HepG2 (cell line): ENCODE results near the gene CMIP. TPM values are rescaled to one million over a fixed set of nuclear protein-coding genes. Genes with fewer than 3 reads are reported as not detected.

Source experiments
- ATAC-seq: fragments of 200-7000 bp; cut with Tn5 transposase; 3 replicates; pipeline ENCODE4 v1.9.1; 2020; ENCODE audit warnings: mild to moderate bottlenecking, moderate library complexity
- BruUV-seq: library from RNA; stranded (reverse); fragments of 400-500 nt; replicated peaks from 2 replicates; lab custom pipeline; 2021; lab: Mats Ljungman, UMichigan
- CTCF ChIA-PET: fragments of 300-600 bp; formaldehyde crosslinking; extraction: SDS; loops from one replicate; lab custom pipeline; 2021; ENCODE audit warnings: low total read pairs, inconsistent platforms, low intra/inter-chr PET ratio; lab: Yijun Ruan, JAX
- POLR2A ChIA-PET: fragments of 350-600 bp; sonication (Branson Sonifier 250); formaldehyde crosslinking; loops from one replicate; lab custom pipeline; 2020; ENCODE audit warnings: antibody characterized with exemption, inconsistent platforms; lab: Yijun Ruan, JAX
- DNase-seq: peaks from one replicate; pipeline ENCODE4 v3.0.0-alpha.2; 2015; ENCODE audit warnings: low spot score
- FAIRE-seq: peaks from 3 replicates; lab custom pipeline; 2011; peaks lifted over from hg19 to GRCh38; lab: Jason Lieb, UNC
- H2AFZ ChIP-seq: one replicate; pipeline ENCODE4 v1.6.1; 2011; ENCODE audit warnings: low read length, inconsistent platforms
- H3K27ac ChIP-seq: fragments of 300-600 bp; 3 replicates; pipeline ENCODE4 v1.8.0; 2011; ENCODE audit warnings: mixed run types, mild to moderate bottlenecking, mixed read lengths, low read length, inconsistent platforms; ENCODE audit not compliant: insufficient read depth; ENCODE audit errors: extremely low read length
- H3K27me3 ChIP-seq, 2 experiments: fragments of 200-600 bp in 1 of 2; 2 replicates in 1 of 2; 3 replicates in 1 of 2; pipeline versions ENCODE4 v1.6.0 to v1.8.0; 2011; ENCODE audit warnings: low read length in 2 of 2, mild to moderate bottlenecking in 2 of 2, moderate library complexity in 2 of 2, inconsistent platforms in 1 of 2; ENCODE audit not compliant: insufficient read depth in 2 of 2, control insufficient read depth in 1 of 2
- H3K36me3 ChIP-seq, 2 experiments: fragments of 200-600 bp in 1 of 2; replicated peaks in 1 of 2; 2 replicates in 1 of 2; 3 replicates in 1 of 2; pipeline versions ENCODE4 v1.5.1 to v1.8.0; 2011; ENCODE audit warnings: low read length in 2 of 2, inconsistent platforms in 1 of 2; ENCODE audit not compliant: insufficient read depth in 2 of 2, control insufficient read depth in 1 of 2
- H3K4me1 ChIP-seq: 2 replicates; pipeline ENCODE4 v1.5.1; 2012; ENCODE audit warnings: low read length, inconsistent platforms; ENCODE audit not compliant: insufficient read depth
- H3K4me2 ChIP-seq: 2 replicates; pipeline ENCODE4 v1.6.0; 2011; ENCODE audit warnings: low read depth, low read length, inconsistent platforms
- H3K4me3 ChIP-seq, 3 experiments: fragments of 200-600 bp in 1 of 3; sonication (generic), shearing (Covaris generic) in 1 of 3; replicated peaks in 1 of 3; 2 replicates each; pipeline ENCODE4 v1.5.1; 2011 to 2016; ENCODE audit warnings: low read length in 3 of 3, inconsistent platforms in 2 of 3, low read depth in 2 of 3, mild to moderate bottlenecking in 2 of 3, control low read depth in 1 of 3, mixed read lengths in 1 of 3; ENCODE audit not compliant: insufficient read depth in 1 of 3
- H3K79me2 ChIP-seq: one replicate; pipeline ENCODE4 v1.6.1; 2011; ENCODE audit warnings: low read length, inconsistent platforms; ENCODE audit not compliant: insufficient read depth
- H3K9ac ChIP-seq: 2 replicates; pipeline ENCODE4 v1.6.0; 2011; ENCODE audit warnings: mild to moderate bottlenecking, low read depth, low read length, inconsistent platforms; ENCODE audit not compliant: insufficient read depth
- H3K9me3 ChIP-seq: 2 replicates; pipeline ENCODE4 v1.5.1; 2012; ENCODE audit warnings: mild to moderate bottlenecking, low read length
- H4K20me1 ChIP-seq: 2 replicates; pipeline ENCODE4 v1.6.0; 2011; ENCODE audit warnings: inconsistent platforms, mild to moderate bottlenecking, low read length, moderate library complexity; ENCODE audit not compliant: insufficient read depth
- AGO2 ChIP-seq: fragments of 200-400 bp; formaldehyde crosslinking; optimal IDR thresholded peaks from 2 replicates; pipeline ENCODE3; 2017; ENCODE audit warnings: mild to moderate bottlenecking, low read depth, low read length, moderate library complexity
- HOXA7 ChIP-seq: sonication (generic); formaldehyde crosslinking; IDR thresholded peaks from 2 replicates; pipeline ENCODE4 v1.8.1; 2022; ENCODE audit warnings: mild to moderate bottlenecking, missing genetic modification reagents, moderate library complexity
- NRL ChIP-seq: sonication (generic); formaldehyde crosslinking; IDR thresholded peaks from 2 replicates; pipeline ENCODE4 v1.5.0; 2020; ENCODE audit warnings: missing genetic modification reagents, mild to moderate bottlenecking, moderate library complexity, borderline replicate concordance
- PAX8 ChIP-seq: sonication (generic); formaldehyde crosslinking; IDR thresholded peaks from 2 replicates; pipeline ENCODE4 v1.8.0; 2022; ENCODE audit warnings: mild to moderate bottlenecking, missing genetic modification reagents, borderline replicate concordance
- POGZ ChIP-seq: sonication (generic); formaldehyde crosslinking; IDR thresholded peaks from 2 replicates; pipeline ENCODE4 v1.4.0; 2020; ENCODE audit warnings: mild to moderate bottlenecking, missing genetic modification reagents
- POLR2G ChIP-seq: fragments of 200-400 bp; formaldehyde crosslinking; IDR thresholded peaks from 2 replicates; pipeline ENCODE4 v1.6.1; 2018; ENCODE audit warnings: mild to moderate bottlenecking, low read depth, low read length, moderate library complexity
- SMAD9 ChIP-seq: sonication (generic); formaldehyde crosslinking; IDR thresholded peaks from 2 replicates; pipeline ENCODE4 v1.5.1; 2020; ENCODE audit warnings: mild to moderate bottlenecking, missing genetic modification reagents
- SRY ChIP-seq: sonication (generic); formaldehyde crosslinking; IDR thresholded peaks from 2 replicates; pipeline ENCODE4 v1.8.0; 2022; ENCODE audit warnings: mild to moderate bottlenecking, missing genetic modification reagents
- TBP ChIP-seq: sonication (generic); formaldehyde crosslinking; IDR thresholded peaks from 2 replicates; pipeline ENCODE4 v1.5.0; 2020; ENCODE audit warnings: missing genetic modification reagents
- ZBTB38 ChIP-seq: sonication (generic); formaldehyde crosslinking; IDR thresholded peaks from 2 replicates; pipeline ENCODE4 v1.5.1; 2020; ENCODE audit warnings: mild to moderate bottlenecking, missing genetic modification reagents
- ZBTB42 ChIP-seq: sonication (generic); formaldehyde crosslinking; IDR thresholded peaks from 2 replicates; pipeline ENCODE4 v1.5.0; 2020; ENCODE audit warnings: mild to moderate bottlenecking, missing genetic modification reagents
- ZNF232 ChIP-seq: sonication (generic); formaldehyde crosslinking; IDR thresholded peaks from 2 replicates; pipeline ENCODE4 v1.4.0; 2020; ENCODE audit warnings: missing genetic modification reagents, borderline replicate concordance
- WGBS: methylation state at CpG from one replicate; pipeline ENCODE4 v1.1.6; 2017; ENCODE audit warnings: low lambda C conversion rate; 5-methylcytosine and 5-hydroxymethylcytosine counted together
- in situ Hi-C: cut with HindIII; loops from 2 replicates; pipeline ENCODE4 v1.10.0; 2017; ENCODE audit warnings: low pct_unique_long_range_greater_than_20kb; ENCODE audit not compliant: extremely low pct_ligation_motif_present
- intact Hi-C: fragments of 100-400 bp; cut with micrococcal nuclease; formaldehyde crosslinking; loops from one replicate; pipeline ENCODE4 v1.10.0; 2022; ENCODE audit not compliant: unreplicated experiment
- polyA plus RNA-seq, 8 experiments: library from polyadenylated mRNA; depleted of rRNA in 3 of 8; stranded (reverse) in 7 of 8; unstranded in 1 of 8; fragments of >200 nt; fragmentation: Illumina TruSeq in 4 of 8; extraction: Trizol in 4 of 8; gene quantifications; 2 replicates each; pipeline versions ENCODE4 v1.2.1 to v1.2.3, GENCODE V29; 2011 to 2016; ENCODE audit warnings: low read depth in 4 of 8, missing spikeins in 1 of 8, mixed read lengths in 1 of 8; ENCODE audit not compliant: insufficient read depth in 1 of 8
- total RNA-seq, 5 experiments: library from RNA; depleted of rRNA; stranded (reverse); fragments of >200 nt; fragmentation: Illumina TruSeq; extraction: Trizol; gene quantifications; 2 replicates each; pipeline ENCODE4 v1.2.3, GENCODE V29; 2016; ENCODE audit warnings: low read depth in 1 of 5
- TF ChIP-seq, protein P1 (sequence below): sonication (generic); formaldehyde crosslinking; IDR thresholded peaks from 2 replicates; pipeline ENCODE4 v1.5.1; 2020; ENCODE audit warnings: mild to moderate bottlenecking, missing genetic modification reagents, moderate library complexity
- TF ChIP-seq, protein P2 (sequence below): fragments of 450-650 bp; IDR thresholded peaks from 2 replicates; pipeline ENCODE4 v1.6.1; 2016

Gene CMIP
- total and polyA plus RNA-seq, 2 of the 13 experiments (the other 11 are each of a cell fraction or from before 2014, with no cell fraction given): 10.9 to 18.1 TPM

DNA sequence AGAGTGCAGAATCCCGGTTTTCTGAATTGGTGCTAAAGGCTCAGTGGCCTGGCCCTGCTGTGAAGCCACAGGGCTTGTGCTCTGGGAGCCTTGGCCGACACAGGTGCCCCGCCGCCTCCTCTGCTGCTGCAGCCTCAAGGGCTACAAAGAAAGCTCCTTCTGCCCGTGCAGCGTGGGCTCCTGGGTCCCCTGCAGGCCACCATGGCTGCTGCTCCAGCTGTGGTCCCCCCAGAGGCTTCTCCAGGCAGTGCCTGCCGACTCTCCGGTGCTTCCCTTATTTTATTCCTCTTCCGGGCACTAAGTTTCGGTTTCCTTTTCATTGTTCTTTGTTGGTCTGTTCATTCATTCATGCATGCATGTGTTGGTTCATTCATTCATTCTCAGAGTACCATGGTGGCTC is 53.1 kb downstream of the CMIP start:
- peaks cover 88% of the 10 kb centered on the region for H4K20me1 ChIP-seq
- no peak overlapping the region for H3K27ac ChIP-seq
- ChIA-PET CTCF (no interaction called here), POLR2A (no interaction called here)
- no peak overlapping the region for H3K9ac ChIP-seq
- H3K4me1 ChIP-seq: peaks cover 15% of the 10 kb centered on the region; the same call in 1 of the 2 replicates
- FAIRE-seq (no peak), ATAC-seq (peak; percentile 40), DNase-seq (no peak)
- peaks cover 94% of the 10 kb centered on the region for H3K79me2 ChIP-seq
- BruUV-seq: no TSS peak
- no peaks in the 10 kb centered on the region for H3K9me3 ChIP-seq
- 89% methylated on average over 10 of the region's 10 CpGs for WGBS
- H3K4me3 ChIP-seq: no peak overlapping the region
- in situ Hi-C loops (no loop called here), intact Hi-C loops (no loop called here)
- H3K36me3 ChIP-seq: peaks cover 20 to 49% of the 10 kb centered on the region in 2 experiments
- H3K27me3 ChIP-seq: no peaks in the 10 kb centered on the region
- TF ChIP-seq TBP: no peak
- peak; percentile 11 for TF ChIP-seq AGO2
- TF ChIP-seq HOXA7 (CRISPR knock-in tag): no peak
- 0 out of 2 replicates have a peak, but pooled peaks have one; percentile 21 for TF ChIP-seq NRL (CRISPR knock-in tag)
- H2AFZ ChIP-seq: no peak overlapping the region
- H3K4me2 ChIP-seq: no peak overlapping the region

DNA sequence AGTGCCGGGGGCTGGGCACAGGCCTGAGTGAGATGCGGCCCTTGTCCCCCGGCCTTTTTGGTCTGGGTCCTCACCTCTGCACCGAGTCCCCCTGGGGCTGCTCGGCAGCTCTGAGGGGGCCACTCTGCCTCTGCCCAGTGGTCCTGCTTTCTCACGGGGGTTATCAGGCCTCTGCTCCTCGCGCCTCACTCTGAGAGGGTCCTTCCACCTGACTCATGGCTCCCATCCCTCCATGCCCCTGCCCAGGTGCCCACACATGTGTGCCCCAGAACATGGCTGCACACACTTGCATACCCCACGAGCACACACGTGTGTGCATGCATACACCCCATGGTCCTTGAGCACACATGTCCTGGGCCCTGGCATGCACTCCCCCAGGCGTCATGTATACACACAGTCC is 53.7 kb downstream of the CMIP start:
- no TSS peak for BruUV-seq
- peaks cover 18 to 47% of the 10 kb centered on the region in 2 experiments for H3K36me3 ChIP-seq
- CTCF ChIA-PET: no interaction called here
- ATAC-seq (no peak), DNase-seq (no peak), FAIRE-seq (no peak)
- H2AFZ ChIP-seq: no peak overlapping the region
- H3K9me3 ChIP-seq: no peaks in the 10 kb centered on the region
- H3K27ac ChIP-seq: no peak overlapping the region
- in situ Hi-C loops (no loop called here), intact Hi-C loops (no loop called here)
- POLR2A ChIA-PET: no interaction called here
- WGBS: 89% methylated on average over 11 of the region's 11 CpGs
- H3K27me3 ChIP-seq: no peaks in the 10 kb centered on the region
- peaks cover 88% of the 10 kb centered on the region for H4K20me1 ChIP-seq
- peaks cover 8% of the 10 kb centered on the region; the same call in 1 of the 2 replicates for H3K4me1 ChIP-seq
- H3K4me2 ChIP-seq: no peak overlapping the region
- H3K79me2 ChIP-seq: peaks cover 94% of the 10 kb centered on the region
- H3K4me3 ChIP-seq: no peak overlapping the region
- no peak overlapping the region for H3K9ac ChIP-seq
- no peak for TF ChIP-seq POGZ (CRISPR knock-in tag)
- no peak for TF ChIP-seq PAX8
- TF ChIP-seq, protein P1, sequence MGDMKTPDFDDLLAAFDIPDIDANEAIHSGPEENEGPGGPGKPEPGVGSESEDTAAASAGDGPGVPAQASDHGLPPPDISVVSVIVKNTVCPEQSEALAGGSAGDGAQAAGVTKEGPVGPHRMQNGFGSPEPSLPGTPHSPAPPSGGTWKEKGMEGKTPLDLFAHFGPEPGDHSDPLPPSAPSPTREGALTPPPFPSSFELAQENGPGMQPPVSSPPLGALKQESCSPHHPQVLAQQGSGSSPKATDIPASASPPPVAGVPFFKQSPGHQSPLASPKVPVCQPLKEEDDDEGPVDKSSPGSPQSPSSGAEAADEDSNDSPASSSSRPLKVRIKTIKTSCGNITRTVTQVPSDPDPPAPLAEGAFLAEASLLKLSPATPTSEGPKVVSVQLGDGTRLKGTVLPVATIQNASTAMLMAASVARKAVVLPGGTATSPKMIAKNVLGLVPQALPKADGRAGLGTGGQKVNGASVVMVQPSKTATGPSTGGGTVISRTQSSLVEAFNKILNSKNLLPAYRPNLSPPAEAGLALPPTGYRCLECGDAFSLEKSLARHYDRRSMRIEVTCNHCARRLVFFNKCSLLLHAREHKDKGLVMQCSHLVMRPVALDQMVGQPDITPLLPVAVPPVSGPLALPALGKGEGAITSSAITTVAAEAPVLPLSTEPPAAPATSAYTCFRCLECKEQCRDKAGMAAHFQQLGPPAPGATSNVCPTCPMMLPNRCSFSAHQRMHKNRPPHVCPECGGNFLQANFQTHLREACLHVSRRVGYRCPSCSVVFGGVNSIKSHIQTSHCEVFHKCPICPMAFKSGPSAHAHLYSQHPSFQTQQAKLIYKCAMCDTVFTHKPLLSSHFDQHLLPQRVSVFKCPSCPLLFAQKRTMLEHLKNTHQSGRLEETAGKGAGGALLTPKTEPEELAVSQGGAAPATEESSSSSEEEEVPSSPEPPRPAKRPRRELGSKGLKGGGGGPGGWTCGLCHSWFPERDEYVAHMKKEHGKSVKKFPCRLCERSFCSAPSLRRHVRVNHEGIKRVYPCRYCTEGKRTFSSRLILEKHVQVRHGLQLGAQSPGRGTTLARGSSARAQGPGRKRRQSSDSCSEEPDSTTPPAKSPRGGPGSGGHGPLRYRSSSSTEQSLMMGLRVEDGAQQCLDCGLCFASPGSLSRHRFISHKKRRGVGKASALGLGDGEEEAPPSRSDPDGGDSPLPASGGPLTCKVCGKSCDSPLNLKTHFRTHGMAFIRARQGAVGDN (CRISPR knock-in tag): peak; percentile 9; the same call in 1 of the 2 replicates
- TF ChIP-seq ZNF232 (CRISPR knock-in tag): no peak
- TF ChIP-seq, protein P2, sequence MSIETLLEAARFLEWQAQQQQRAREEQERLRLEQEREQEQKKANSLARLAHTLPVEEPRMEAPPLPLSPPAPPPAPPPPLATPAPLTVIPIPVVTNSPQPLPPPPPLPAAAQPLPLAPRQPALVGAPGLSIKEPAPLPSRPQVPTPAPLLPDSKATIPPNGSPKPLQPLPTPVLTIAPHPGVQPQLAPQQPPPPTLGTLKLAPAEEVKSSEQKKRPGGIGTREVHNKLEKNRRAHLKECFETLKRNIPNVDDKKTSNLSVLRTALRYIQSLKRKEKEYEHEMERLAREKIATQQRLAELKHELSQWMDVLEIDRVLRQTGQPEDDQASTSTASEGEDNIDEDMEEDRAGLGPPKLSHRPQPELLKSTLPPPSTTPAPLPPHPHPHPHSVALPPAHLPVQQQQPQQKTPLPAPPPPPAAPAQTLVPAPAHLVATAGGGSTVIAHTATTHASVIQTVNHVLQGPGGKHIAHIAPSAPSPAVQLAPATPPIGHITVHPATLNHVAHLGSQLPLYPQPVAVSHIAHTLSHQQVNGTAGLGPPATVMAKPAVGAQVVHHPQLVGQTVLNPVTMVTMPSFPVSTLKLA: peak; percentile 40
- TF ChIP-seq SMAD9 (CRISPR knock-in tag): no peak
- no peak for TF ChIP-seq ZBTB38 (CRISPR knock-in tag)
- TF ChIP-seq SRY (CRISPR knock-in tag): no peak
- TF ChIP-seq POLR2G: peak; percentile 26; the same call in 1 of the 2 replicates
- no peak for TF ChIP-seq ZBTB42
